GM19035 (cell line): ENCODE results near the gene FYTTD1.
"Not testable (repeated sequence)": the region's sequence is repeated elsewhere in the genome, so short reads cannot be mapped to it uniquely, and the experiment has no call there.

Source experiments
- ATAC-seq: cut with Tn5 transposase; IDR thresholded peaks from one replicate; pipeline ENCODE4 v1.9.1; 2021; ENCODE audit not compliant: unreplicated experiment

FYTTD1 gene

GRCh38 chr3:197749601-197750395 lies at the start of gene FYTTD1:
Gene FYTTD1, plus strand, starts transcription at chr3:197749883. Its CDS starts 89 bp downstream, at chr3:197749972.
- peak; percentile 64 for ATAC-seq

GRCh38 chr3:197700095-197700494 lies 49.6 kb upstream of the FYTTD1 start:
- no peak for ATAC-seq

DNA sequence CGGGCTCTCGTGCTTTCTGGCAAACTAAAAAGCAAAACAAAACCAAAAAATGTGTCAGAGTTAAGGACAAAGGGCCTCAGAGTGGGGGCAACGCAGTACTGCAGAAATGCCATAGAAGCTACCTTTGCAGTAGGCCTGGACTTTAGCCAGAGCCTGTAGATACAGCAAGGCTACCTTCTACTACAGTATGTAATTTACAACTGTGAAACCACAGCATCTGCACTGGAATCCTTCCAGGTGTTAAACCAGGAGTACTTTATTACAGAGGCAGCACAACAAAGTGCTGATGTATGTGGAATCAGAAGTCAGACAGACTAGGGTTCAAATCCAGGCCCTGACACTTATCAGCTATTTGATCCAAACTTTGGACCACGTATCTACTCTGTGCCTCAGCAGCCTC lies 47.8 kb upstream of the FYTTD1 start:
- ATAC-seq = no peak

GRCh38 chr3:197706658-197707057 lies 43.0 kb upstream of the FYTTD1 start:
- ATAC-seq = no peak

GRCh38 chr3:197709135-197709534 lies 40.5 kb upstream of the FYTTD1 start:
- ATAC-seq = no peak

DNA sequence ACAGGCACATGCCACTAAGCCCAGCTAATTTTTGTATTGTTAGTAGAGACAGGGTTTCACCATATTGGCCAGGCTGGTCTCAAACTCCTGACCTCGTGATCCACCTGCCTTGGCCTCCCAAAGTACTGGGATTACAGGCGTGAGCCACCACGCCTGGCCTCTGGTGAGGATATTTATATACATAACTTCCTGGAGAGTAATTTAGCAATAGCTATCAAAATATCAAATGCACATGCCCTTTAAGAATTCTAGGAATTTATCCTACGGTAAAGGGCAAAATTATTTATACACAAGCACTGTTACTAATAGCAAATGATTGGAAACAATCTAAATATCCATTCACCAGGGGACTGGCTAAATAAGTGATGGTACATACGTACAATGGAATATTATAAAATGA lies 38.7 kb upstream of the FYTTD1 start:
- ATAC-seq = not testable (repeated sequence)

GRCh38 chr3:197711973-197712707 lies 37.5 kb upstream of the FYTTD1 start:
- ATAC-seq = peak; percentile 87

- peak; percentile 15 for ATAC-seq
These were observed 36.2 kb upstream of the FYTTD1 start for GRCh38 chr3:197713477-197713822.

DNA sequence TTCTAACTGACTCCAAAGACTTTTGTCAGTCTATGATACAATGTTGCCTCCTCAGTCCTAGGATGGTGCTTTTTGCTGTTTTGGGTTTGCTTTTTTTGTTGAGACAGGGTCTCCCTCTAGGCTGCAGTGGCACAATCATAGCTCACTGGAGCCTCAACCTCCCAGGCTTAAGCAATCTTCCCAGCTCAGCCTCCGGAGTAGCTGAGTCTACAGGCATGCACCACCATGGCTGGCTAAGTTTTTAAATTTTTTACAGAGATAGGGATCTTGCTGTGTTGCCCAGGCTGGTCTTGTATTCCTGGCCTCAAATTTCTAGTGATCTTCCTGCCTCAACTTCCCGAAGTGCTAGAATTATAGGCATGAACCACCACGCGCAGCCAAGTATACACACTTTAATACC lies 35.4 kb upstream of the FYTTD1 start:
- no peak for ATAC-seq

GRCh38 chr3:197718891-197719290 lies 30.8 kb upstream of the FYTTD1 start:
- ATAC-seq = no peak

- no peak for ATAC-seq
These were observed 29.0 kb upstream of the FYTTD1 start for GRCh38 chr3:197720694-197721093.

GRCh38 chr3:197722734-197723133 lies 26.9 kb upstream of the FYTTD1 start:
- ATAC-seq = no peak

DNA sequence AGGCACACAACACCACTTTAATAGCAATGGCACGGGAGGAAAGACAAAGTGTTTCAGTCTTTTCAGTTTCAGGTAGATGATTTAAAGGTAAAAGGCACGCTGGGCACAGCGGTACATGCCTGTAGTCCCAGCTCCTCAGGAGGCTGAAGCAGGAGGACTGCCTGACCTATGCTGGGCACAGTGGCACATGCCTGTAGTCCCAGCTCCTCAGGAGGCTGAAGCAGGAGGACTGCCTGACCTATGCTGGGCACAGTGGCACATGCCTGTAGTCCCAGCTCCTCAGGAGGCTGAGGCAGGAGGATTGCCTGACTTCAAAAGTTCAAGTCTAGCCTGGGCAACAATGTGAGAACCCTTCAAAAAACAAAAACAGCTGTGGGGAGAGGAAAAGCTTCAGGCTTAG lies 21.8 kb upstream of the FYTTD1 start:
- not testable (repeated sequence) for ATAC-seq

DNA sequence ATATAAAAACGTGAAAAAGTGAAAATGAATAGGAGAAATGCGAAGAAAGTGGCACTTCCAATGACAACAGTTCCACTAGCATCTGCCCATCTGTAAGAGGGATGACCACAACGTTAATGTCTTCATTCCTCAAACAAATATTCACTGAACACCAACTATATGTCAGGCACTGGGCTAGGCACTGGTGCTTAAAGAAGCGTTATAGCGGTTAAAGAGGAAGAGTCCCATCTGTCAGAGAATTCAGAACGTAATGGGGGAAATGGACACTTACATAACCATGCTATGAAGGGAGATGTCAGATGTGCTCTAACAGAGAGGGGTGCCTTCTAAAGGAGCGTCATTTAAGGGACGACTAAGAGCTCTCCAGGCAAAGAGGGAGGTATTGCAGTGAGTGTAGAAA lies 21.2 kb upstream of the FYTTD1 start:
- ATAC-seq = no peak

- ATAC-seq = no peak
These were observed 19.5 kb upstream of the FYTTD1 start for GRCh38 chr3:197730200-197730599.

- ATAC-seq = not testable (repeated sequence)
These were observed 18.9 kb upstream of the FYTTD1 start for GRCh38 chr3:197730770-197731169.

DNA sequence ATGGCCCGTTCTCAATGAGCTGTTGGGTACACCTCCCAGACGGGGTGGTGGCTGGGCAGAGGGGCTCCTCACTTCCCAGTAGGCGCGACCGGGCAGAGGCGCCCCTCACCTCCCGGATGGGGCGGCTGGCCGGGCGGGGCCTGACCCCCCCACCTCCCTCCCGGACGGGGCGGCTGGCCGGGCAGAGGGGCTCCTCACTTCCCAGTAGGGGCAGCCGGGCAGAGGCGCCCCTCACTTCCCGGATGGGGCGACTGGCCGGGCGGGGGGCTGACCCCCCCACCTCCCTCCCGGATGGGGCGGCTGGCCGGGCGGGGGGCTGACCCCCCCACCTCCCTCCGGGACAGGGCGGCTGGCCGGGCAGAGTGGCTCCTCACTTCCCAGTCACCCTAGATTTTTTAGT lies 18.2 kb upstream of the FYTTD1 start:
- ATAC-seq = not testable (repeated sequence)

- ATAC-seq = no peak
These were observed 16.6 kb upstream of the FYTTD1 start for GRCh38 chr3:197733042-197733441.

DNA sequence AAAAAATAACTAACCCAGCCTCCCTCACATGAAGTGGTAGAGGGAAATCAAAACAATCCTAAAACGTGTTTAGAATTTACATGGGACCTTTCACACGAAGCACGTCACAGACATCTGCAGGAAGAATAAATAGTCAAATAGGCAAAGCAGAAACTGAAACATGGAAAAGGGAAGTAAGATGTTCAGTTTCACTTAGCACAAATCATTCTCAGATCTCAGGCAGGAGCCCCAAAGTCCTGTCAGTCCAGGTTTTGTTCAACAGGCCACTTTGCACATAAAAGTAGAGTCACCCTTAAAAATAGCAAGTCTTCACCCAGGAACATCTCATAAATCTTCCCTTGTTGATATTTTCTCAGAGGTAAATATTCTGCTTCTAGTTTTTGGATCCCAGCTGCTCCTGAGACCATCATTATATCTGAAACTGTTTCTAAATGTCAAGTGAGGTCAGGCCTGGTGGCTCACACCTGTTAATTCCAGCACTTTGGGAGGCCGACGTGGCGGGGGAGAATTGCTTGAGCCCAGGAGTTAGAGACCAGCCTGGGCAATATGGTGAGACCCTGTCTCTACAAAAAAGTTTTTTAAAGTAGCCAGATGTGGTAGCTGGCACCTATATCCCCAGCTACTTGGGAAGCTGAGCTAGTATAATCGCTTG lies 14.9 kb upstream of the FYTTD1 start:
- peak; percentile 28 for ATAC-seq

- ATAC-seq = no peak
These were observed 13.6 kb upstream of the FYTTD1 start for GRCh38 chr3:197736010-197736490.

DNA sequence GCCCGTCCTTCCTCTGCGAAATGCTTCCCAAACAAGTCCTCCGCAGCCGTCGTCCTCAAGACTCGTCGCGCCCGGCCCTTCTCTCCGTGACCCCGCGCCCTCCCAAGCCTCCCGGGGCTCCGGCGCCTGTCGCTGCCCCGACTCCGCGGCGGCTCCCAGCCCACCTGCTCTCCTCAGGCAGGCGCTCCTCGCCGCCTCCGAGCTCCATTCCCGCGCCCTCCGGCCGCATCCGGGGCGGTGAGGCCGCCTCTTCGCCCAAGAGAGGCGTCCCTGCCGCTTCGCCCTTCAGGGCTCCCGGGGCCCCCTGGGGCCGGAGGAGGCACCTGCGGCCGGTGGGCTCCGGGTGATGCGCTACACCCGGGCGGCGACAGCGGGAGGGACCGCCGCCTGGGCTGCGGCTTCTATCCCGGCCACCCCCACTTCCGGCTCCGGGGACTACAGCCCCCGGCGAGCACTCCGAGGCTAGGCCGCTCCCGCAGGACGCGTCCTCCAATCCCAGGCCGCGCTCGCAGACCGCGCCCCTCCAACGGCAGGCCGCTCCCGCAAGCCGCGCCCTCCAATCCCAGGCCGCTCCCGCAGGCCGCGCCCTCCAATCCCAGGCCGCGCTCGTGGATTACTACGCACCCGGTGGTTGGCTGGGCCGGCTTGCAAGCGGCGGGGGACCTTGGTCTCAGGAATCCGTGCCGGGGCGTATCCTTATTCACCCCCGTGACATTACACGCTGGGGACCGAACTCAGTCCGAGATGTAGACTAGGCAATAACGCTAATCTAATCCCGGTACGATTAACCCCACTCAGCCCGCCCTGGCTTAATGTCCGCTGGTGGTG lies 13.0 kb upstream of the FYTTD1 start, which contains the start of gene RUBCN:
TSS of gene RUBCN (minus strand) at position 414 of the 828 bp plus-strand sequence. CDS start at position 229, 185 bp downstream.
- ATAC-seq = peak; percentile 82
